Measurements from ENCODE around the gene PLOD1.
A peak's percentile ranks its signal among the peaks of the same experiment; 100 is the strongest.

Gene PLOD1

DNA sequence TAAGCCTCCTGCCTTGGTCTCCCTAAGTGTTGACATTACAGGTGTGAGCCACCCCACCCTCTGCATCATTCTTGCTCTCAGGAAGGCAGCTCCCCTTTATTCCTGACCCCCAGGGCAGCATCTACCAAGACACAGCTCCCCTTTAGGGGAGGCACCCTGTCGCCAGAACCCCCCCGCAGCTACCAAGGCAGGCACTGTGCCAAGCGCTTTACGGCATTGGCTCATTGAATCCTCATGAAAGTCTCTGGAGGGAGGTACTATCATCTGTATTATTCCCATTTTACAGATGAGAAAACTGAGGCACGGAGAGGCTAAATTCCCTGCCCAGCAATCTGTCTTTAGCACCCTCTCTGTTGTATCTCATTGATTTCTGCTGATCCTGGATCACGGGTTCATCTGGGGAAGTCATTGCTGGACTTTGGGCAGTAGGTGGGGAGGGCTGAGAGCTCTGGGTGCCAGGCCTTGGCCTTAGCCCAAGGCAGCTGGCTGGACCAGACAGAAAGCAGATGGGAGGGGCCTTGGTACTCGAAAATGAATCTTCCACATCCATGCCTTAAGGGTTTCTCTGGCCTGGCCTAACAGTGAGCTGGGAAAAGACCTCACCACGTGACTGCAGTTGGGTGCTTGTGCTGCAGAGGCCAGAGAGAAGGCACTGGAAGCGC, 5.9 kb downstream of the PLOD1 start:
- no peak for DNase-seq

DNA sequence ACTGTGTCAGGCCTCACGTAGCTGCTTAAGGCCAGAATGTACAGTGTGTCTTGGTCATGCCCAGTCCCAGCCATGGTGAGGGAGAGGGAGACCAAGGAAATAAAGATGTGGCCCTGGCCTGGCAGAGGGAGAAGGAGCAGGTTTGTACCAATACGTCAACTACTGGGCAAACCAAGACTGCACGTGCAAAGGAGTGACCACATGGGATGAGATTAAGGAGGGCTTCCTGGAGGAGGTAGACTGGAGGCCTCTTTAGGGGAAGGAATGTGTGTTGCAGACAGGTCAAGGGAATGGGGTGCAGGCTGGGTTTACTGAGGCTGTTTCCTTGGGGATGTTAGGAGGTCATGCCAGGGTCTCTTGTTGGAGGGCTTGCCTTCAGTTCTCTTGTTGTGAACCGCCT, 7.8 kb downstream of the PLOD1 start:
- no peak for DNase-seq

DNA sequence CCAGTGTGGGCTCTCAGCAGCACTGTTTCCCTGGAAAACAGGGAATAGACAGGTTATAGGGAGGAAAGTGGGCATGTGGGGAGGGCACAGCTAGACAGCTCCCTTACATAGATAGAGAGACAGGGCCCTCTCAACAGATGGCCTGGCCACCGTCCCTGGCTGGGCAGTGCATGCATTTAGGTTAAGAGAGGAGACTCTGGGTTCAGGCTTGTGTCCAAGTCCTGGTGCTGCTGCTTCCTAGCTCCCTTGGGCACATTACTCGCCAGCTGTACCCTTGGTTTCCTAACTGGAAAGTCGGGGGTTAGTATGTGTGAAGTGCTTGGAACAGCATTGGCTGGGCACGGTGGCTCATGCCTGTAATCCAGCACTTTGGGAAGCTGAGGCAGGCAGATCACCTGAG, 9.1 kb downstream of the PLOD1 start:
- no peak for DNase-seq

DNA sequence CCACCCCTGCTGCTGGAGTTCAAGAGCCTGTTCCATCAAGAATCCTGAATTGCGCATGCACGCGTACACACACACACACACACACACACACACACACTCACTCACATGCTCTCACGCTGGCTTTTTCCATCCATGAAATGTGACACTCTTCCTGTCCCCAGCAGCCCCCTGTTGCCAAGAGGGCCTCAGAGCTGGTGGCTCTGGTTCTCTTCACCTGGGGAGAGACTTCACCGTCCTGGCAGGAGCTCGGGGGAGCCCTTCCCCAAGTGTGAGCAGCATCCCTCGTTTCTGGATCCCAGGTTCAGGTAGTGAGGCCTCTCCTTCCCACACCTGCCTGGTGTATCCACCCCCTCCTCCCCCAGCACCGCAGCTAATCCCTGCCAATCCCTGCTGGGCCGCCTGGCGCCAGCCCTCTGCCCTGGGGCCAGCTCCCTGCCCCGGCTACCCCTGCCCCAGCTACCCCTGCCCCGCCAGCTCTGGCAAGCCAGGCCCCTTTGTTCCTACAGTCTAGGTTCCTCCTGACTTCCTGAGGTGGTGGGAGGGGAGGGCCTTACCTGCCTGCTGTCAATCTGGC, 9.9 kb downstream of the PLOD1 start:
- no peak for DNase-seq

DNA sequence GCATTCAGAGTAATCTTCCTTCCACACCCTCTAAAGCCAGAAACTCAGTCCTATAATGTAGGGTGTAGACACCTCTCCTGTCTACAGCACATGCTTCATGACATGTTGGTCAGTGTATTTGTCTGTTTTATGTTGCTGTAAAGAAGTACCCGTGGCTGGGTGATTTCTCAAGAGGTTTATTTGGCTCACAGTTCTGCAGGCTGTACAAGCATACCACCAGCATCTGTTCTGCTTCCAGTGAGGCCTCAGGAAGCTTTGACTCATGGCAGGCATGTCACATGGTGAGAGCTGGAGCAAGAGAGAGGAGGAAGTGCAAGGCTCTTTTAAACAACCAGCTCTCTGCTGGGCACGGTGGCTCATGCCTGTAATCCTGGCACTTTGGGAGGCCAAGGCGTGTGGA, 12.1 kb downstream of the PLOD1 start:
- peak; percentile 35 for DNase-seq

DNA sequence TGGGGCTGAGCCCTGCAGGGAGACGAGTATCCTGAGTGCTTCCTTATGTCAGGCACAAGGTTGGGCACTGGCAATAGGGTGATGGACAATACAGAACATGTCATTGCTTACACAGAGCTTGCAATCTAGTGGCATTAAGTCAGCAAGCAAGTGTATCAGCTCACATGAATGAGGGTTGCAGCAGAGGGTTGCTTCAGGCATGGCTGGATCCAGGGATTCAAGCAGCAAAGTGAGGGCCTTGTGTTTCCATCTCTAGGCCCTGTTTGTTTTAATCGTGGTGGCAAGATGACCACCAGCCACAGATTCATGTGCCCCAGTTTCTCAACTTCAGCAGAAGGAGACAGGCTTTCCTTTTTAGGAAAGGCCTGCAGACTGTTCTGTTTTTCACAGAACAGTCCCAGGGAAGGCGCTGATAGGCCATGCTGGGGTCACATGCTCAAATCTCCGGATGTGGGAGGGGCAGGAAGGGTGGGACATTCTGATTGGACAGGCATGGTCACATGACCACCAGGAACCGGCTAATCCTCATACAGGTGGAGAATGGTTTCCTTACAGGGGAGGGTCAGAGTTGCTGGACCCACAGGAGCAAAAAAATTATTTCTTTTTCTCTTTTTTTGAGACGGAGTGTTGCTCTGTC, 14.4 kb downstream of the PLOD1 start:
- peak; percentile 40 for DNase-seq

DNA sequence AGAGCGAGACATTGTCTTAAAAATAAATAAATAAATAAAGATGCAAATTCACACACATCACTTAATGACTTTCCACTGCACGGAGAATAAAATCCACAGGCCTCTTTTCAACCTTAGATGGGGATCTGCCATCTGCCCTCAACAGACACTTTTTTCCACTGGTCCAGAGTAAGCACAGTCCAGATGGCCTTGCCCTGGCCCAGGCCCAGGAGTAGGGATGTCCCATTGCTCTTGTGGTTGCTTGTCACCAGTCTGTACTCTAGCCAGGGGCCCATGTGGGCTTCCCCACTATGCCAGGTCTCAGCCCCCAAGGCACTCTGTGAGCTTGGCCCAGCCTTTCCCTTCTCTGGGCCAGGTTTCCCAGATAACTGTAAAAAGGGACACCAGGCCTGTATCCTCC, 17.4 kb downstream of the PLOD1 start:
- no peak for DNase-seq

DNA sequence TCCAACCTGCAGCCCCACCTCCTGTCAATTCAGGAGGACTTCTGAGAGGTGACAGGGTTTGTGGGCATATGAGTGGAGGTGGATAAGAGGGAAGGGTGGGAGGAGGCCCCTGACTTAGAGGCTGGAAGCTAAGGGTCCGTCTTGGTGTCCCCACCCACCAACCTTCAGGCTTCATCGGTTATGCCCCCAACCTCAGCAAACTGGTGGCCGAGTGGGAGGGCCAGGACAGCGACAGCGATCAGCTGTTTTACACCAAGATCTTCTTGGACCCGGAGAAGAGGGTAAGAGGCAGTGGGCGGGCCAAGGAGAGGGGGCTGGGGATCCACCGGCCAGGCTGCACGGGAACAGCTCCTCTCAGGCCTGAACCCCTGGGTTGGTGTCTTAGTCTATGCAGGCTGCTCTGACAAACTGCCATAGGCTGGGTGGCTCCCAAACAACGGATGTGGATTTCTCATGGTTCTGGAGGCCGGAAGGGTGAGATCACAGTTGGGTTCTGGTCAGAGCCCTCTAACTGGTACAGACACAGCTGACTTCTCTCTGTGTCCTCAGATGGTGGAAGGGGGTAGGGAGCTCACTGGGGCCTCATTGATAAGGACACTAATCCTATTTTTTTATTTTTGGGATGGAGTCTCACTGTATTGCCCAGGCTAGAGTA, 18.1 kb downstream of the PLOD1 start:
- DNase-seq: no peak

DNA sequence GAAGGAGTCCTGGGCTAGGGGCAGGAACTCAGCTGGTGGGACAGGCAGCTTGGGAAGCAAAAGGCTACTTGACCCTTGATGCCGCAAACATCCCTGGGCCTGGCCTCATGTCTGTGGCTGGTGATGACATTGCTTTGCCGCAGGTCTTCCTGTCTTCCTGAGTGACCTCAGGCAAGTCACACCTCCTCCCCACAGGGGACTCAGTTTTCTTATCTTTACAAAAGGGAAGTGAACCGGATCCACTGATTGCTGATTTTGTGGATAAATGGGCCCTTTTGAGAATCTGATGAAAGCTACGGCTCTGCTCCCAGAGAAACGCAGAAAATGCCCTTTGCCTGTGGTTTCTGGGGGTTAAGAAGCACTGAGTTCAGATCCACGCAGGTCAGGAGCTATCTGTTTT, 20.7 kb downstream of the PLOD1 start:
- no peak for DNase-seq

DNA sequence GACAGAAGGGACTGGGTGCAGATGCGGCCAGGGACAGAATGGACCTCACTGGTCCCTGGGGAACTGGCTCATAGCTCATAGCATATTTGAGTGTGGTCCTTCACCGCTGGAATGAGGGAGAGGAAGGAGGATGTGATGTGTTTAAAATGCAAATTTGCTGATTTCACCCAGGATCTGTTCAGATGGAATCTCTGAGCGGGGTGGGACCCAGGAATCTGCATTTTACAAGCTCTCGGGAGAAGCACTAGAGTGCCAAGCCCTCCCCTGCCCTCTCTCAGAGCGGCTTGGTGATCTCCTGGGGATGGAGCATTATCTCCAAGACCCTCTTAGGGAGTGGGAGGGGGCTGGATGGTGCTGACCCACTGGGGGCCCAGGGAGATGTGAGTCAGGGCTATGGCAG, 22.9 kb downstream of the PLOD1 start:
- no peak for DNase-seq

DNA sequence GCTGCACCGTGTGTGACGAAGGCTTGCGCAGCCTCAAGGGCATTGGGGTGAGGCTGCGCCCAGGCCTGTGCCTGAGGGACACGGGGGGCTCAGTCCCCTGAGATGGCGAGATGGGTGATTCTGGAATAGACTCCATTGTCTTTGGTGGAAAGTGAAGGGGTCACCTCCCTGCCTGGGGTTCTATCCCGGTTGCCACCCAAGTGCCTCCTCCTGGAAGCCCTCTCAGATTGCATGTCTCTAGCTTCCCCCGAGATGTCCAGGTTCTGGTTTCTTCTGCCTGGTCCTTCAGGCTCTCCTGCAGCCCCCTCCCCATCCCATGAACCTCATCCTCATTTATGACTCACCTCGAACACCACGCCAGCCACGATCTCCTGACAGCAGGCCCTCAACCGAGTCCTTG, 23.4 kb downstream of the PLOD1 start:
- no peak for DNase-seq

DNA sequence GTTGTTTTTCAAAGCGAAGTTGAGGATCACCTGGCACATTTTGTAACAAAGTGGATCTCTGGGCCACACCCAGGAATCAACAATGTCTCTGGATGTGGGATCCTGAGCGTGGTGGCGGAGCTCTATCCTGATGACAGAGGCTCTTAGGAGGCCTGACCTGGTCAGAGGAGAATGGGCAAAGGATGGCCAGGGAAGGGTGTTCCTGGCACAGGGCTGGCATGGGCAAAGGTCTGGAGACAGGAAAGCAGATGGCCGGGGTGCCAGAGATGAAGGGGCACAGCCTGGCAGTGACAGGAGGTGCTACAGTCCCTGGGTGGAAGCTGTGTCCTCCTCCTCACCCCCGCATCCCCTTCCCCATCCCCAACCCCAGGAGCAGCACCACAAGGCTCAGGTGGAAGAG, 25.8 kb downstream of the PLOD1 start:
- DNase-seq: no peak

DNA sequence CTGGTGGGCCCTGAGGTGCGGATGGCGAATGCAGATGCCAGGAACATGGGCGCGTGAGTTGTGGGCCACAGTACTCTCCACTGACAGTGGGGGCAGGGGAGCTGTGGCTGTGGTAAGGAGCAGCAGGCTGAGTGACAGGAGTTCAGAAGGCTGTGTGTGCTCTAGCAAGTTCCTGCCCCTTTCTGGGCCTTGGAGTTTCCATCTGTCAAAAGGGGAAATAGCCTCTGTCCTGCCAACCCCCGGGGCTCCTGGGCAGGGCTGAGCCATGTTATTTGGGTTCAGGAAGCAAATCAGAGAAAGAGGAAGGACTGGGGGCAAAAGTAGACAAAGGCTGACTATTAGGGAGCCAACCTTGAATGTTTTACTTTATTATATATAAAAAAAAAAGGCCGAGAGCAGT, 26.2 kb downstream of the PLOD1 start:
- no peak for DNase-seq

DNA sequence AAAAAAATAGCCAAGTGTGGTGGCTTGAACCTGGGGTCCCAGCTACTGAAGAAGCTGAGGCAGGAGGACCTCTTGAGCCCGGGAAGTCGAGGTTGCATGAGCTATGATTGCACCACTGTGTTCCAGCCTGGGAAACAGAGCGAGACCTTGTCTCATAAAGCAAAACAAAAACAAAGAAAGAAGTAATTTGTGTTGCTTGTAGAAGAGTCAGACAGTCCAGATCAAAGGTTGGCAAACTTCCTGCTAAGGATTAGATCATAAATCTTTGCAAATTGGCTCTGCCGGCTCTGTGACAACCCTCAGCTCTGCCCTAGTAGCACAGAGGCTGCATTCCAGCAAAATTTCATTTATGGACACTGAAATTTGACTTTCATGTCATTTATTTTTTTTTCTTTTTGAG, 26.7 kb downstream of the PLOD1 start:
- DNase-seq: no peak

DNA sequence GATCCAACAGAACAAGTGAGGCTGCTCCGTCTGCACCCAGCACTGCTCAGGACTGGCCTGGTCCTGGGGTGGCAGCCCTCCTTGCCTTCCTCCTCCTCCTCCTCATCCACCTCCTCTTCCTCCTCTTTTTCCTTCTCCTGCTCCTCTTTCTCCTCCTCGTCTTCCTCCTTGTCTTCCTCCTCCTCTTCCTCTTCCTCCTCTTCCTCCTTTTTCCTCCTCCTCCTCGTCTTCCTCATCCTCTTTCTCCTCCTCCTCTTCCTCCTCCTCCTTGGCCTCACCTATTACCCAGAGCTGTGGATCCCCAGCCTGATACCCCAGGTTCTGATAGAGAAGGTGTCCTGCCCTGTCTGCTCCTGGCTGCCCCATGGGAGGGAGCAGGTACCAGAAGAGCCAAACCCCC, 29.1 kb downstream of the PLOD1 start:
- no peak for DNase-seq

DNA sequence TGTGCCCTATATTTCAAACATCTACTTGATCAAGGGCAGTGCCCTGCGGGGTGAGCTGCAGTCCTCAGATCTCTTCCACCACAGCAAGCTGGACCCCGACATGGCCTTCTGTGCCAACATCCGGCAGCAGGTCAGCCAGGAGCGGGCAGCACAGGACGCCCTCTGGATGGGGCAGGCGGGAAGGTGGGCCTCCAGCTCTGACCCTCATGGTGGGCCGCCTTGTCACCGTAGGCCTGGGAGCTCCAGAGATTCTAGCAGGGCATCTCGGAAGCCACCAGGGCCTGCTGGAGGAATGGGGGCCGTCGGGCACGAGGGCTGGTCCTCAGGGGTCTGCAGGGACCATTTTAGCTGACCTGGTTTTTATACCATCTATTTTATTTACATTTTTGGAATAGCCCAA, 30.1 kb downstream of the PLOD1 start:
- DNase-seq: no peak

DNA sequence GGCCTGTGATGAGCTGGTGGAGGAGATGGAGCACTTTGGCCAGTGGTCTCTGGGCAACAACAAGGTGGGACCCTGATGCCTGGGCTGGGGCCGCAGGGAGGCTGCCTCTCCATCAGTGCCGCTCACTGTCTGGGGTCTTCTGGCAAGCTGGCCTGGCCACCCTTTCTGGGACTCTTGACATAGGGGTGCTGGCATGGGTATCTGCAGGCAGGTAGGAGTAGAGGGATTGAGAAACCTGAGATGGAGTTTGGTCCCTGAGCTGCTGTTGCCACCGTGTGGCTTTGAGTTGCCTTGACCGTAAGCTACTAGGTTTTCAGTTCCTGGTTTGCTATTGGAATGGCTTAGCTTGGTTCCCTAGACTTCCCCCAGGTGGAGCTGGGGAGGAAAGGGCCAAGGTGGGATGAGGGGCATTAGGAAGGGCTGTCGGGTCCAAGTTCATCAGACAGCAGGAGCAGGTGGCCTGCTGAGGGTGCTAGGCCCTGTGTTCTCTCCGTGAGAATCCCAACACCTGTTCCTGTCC, 32.6 kb downstream of the PLOD1 start:
- DNase-seq: peak; percentile 97

DNA sequence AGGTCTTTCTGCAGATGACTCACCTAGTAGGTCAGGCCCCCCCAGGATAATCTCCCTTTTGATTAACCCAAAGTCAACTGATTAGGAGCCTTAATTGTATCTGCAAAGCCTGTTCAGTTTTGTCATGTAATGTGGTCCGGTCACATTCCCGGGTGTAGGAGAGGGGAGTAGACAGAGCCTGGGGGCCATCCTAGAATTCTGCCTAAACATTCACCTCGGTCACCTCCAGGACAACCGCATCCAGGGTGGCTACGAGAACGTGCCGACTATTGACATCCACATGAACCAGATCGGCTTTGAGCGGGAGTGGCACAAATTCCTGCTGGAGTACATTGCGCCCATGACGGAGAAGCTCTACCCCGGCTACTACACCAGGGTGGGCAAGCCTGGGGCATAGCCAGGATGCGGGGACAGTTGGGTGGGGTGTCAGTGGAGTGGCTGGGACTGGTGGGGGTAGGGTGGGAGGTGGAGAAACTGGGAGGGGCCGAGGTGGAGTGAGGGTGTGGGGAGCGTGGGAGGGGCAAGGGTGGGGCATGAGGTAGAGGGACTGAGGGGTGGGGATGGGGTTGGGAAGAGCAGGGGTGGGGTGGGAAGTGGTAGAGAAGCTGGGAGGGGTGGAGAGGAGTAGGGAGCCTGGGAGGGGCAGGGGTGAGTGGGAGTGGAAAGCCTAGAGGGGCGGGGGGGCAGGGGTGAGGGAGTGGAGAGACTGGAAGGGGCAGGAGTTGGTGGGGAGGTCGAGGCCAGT, 36.1 kb downstream of the PLOD1 start:
- DNase-seq: no peak

DNA sequence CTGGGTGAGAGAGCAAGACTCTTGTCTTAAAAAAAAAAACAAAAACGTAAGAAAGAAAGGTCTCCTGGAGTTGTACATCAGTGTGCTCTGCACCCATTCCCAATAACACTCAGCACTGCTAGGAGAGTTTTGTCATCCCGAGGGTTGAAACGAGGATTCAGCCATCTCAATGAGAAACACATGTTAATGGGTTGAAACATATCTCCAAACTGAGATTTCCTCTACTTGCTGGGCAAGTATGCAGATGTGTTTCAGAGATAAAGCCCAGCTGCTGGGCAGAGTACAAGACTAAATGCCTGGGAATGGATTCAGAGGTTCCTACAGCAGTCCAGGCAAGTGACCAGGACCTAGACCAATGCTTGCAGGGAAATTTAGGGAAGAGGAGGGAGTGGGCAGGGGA, 43.1 kb downstream of the PLOD1 start:
- DNase-seq: no peak

DNA sequence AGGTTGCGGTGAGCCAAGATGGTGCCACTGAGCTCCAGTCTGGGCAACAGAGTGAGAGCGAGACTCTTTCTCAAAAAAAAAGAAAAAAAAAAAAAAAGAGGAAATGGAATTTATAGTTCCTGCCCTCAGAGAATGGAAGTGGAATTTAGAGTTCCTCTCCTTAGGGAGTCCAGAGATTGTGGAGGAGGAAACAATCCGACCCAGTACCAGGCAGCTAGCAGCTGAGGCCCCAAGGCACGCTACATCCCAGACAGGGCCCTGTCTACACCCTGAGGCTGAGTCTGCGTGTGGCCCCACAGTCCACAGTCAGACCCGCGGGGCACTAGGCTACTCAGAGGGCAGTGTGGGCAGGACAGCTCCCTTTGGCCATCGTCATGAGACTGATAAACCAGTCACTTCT, 43.8 kb downstream of the PLOD1 start:
- DNase-seq: no peak

DNA sequence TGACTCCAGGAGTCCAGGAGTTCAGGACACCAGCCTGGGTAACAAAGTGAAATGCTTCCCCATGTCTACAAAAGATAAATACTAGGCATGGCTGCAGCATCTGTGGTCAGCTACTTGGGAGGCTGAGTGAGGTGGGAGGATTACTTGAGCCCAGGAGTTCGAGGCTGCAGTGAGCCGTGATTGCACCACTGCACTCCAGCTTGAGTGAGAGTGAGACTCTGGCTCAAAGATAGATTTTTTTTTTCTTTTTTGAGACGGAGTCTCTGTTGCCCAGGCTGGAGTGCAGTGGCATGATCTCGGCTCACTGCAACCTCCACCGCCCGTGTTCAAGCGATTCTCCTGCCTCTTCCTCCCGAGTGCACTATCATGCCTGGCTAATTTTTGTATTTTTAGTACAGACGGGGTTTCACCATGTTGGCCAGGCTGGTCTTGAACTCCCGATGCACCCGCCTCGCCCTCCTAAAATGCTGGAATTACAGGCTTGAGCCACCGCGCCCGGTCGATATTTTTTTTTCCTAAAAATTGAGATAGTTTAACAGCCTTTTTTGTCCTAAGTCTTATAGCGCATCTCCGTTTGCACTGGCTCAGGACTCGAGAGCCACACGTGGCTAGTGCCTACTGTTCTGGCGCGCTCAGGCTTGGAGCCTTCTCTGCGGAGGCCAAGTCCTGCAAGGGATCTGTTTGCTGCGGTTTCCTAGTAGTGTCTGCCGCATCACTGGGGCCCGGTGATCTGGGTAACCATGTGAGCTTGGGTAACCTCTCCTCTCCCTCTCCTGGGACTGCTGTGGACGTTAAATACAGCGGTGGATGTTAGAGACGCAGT, 44.7 kb downstream of the PLOD1 start:
- DNase-seq: peak; percentile 96
